Tibial nerve (tissue), 3 donors: ENCODE data around the gene RASGEF1C.

Experiments
- CTCF ChIP-seq, 5 experiments: fragments of 200-600 bp in 3 of 5; fragments of 450-650 bp in 2 of 5; sonication (generic) in 3 of 5; IDR thresholded peaks; one replicate each; pipeline ENCODE4 v1.5.1; 2016 to 2019; ENCODE audit warnings: antibody characterized with exemption in 5 of 5, mild to moderate bottlenecking in 3 of 5, moderate library complexity in 2 of 5
- POLR2A ChIP-seq, 2 donors: fragments of 450-650 bp; IDR thresholded peaks; one replicate each; pipeline ENCODE4 v1.6.1; 2017; ENCODE audit warnings: antibody characterized with exemption in 2 of 2, mild to moderate bottlenecking in 2 of 2, moderate library complexity in 2 of 2

- no peak for TF ChIP-seq CTCF (IDR thresholded peaks at IDR 0.05)
- TF ChIP-seq POLR2A (IDR thresholded peaks at IDR 0.05) = no peak
Measured at GRCh38 chr5:180213657-180214207, 4.7 kb upstream of the RASGEF1C start.
